ENCODE measurements around the gene LLGL2. TPM values are rescaled to one million over a fixed set of nuclear protein-coding genes. Genes with fewer than 3 reads are reported as not detected.

The LLGL2 gene
- total and polyA plus RNA-seq, 10 of the 15 experiments (the other 5 are each of a cell fraction or from before 2014, with no cell fraction given): 0.21 to 9.9 (median 4.5) TPM

GRCh38 chr17:75565618-75566017, 40.1 kb downstream of the LLGL2 start:
- H3K9ac ChIP-seq (ENCODE audit: control insufficient read depth, insufficient read depth, low read length): no peak overlapping the region
- no peaks in the 10 kb centered on the region for H3K9me3 ChIP-seq (replicated peaks; ENCODE audit: control insufficient read depth, insufficient read depth, low read length)
- H3K4me3 ChIP-seq: no peak overlapping the region
- DNase-seq (ENCODE audit: low read depth, low spot score): no peak
- no peak overlapping the region for H3K4me2 ChIP-seq (ENCODE audit: control insufficient read depth, insufficient read depth)
- no peaks in the 10 kb centered on the region for H3K79me2 ChIP-seq (ENCODE audit: control insufficient read depth, insufficient read depth, low read length)
- ChIA-PET CTCF (no interaction called here), POLR2A (interaction anchor here (0.6 kb wide), 1 partner anchor 123 kb away, joined by 5 read pairs; no protein-coding TSS in a partner anchor), RAD21 (ENCODE audit: unreplicated experiment) (interaction anchor here (0.5 kb wide), 1 partner anchor 186 kb away, joined by 3 read pairs; no protein-coding TSS in a partner anchor), SMC1A (ENCODE audit: uncharacterized antibody, unreplicated experiment) (no interaction called here)
- H3K27me3 ChIP-seq (replicated peaks in 1 of 2; ENCODE audit: control insufficient read depth in 2 of 2, insufficient read depth in 2 of 2, low read length in 1 of 2): no peaks in the 10 kb centered on the region
- in situ Hi-C loops (cut with MboI) (no loop called here), intact Hi-C loops (cut with micrococcal nuclease; ENCODE audit: unreplicated experiment) (no loop called here)
- no peak for ATAC-seq
- no peaks in the 10 kb centered on the region for H4K20me1 ChIP-seq (ENCODE audit: control insufficient read depth, insufficient read depth)
- no peak for FAIRE-seq
- H3K4me1 ChIP-seq (ENCODE audit: control insufficient read depth, insufficient read depth, low read length): peaks cover 10% of the 10 kb centered on the region
- 51% methylated on average over 6 of the region's 6 CpGs for WGBS (ENCODE audit: insufficient coverage, insufficient replicate concordance, low lambda C conversion rate, missing lambda C conversion rate)
- H2AFZ ChIP-seq (ENCODE audit: control insufficient read depth, low read depth, low read length): no peak overlapping the region
- TSS peak; percentile 55 for BruUV-seq (replicated peaks)
- H3K36me3 ChIP-seq (ENCODE audit: control insufficient read depth in 2 of 2, insufficient read depth in 2 of 2, low read length in 1 of 2): no peaks in the 10 kb centered on the region
- H3K27ac ChIP-seq (ENCODE audit: control insufficient read depth, insufficient read depth): no peak overlapping the region
- TF ChIP-seq HDGF (IDR thresholded peaks at IDR 0.05) (no peak), CHD2 (IDR thresholded peaks at IDR 0.05; ENCODE audit: borderline replicate concordance, low read depth, low read length) (no peak), MXI1 (IDR thresholded peaks at IDR 0.05; ENCODE audit: low read depth, low read length) (no peak), E2F8 (IDR thresholded peaks at IDR 0.05; ENCODE audit: low read depth, partially characterized antibody) (no peak), POLR2A (IDR thresholded peaks at IDR 0.05; ENCODE audit: low read depth, low read length) (no peak), ZBTB40 (IDR thresholded peaks at IDR 0.05; ENCODE audit: borderline replicate concordance) (no peak), CBFB (IDR thresholded peaks at IDR 0.05; ENCODE audit: low read depth) (no peak), HDAC2 (IDR thresholded peaks at IDR 0.05) (no peak), SIN3A (IDR thresholded peaks at IDR 0.05; ENCODE audit: low read depth, low read length) (no peak), STAT3 (IDR thresholded peaks at IDR 0.05; ENCODE audit: low read depth, low read length) (no peak), SMAD1 (IDR thresholded peaks at IDR 0.05; ENCODE audit: low read depth, partially characterized antibody) (no peak), ATF2 (IDR thresholded peaks at IDR 0.05; ENCODE audit: low read length) (no peak), FOS (IDR thresholded peaks at IDR 0.05; ENCODE audit: borderline replicate concordance, extremely low read depth, insufficient read length) (no peak)
- TF ChIP-seq, protein P1, sequence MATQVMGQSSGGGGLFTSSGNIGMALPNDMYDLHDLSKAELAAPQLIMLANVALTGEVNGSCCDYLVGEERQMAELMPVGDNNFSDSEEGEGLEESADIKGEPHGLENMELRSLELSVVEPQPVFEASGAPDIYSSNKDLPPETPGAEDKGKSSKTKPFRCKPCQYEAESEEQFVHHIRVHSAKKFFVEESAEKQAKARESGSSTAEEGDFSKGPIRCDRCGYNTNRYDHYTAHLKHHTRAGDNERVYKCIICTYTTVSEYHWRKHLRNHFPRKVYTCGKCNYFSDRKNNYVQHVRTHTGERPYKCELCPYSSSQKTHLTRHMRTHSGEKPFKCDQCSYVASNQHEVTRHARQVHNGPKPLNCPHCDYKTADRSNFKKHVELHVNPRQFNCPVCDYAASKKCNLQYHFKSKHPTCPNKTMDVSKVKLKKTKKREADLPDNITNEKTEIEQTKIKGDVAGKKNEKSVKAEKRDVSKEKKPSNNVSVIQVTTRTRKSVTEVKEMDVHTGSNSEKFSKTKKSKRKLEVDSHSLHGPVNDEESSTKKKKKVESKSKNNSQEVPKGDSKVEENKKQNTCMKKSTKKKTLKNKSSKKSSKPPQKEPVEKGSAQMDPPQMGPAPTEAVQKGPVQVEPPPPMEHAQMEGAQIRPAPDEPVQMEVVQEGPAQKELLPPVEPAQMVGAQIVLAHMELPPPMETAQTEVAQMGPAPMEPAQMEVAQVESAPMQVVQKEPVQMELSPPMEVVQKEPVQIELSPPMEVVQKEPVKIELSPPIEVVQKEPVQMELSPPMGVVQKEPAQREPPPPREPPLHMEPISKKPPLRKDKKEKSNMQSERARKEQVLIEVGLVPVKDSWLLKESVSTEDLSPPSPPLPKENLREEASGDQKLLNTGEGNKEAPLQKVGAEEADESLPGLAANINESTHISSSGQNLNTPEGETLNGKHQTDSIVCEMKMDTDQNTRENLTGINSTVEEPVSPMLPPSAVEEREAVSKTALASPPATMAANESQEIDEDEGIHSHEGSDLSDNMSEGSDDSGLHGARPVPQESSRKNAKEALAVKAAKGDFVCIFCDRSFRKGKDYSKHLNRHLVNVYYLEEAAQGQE (IDR thresholded peaks at IDR 0.05; ENCODE audit: low read depth, low read length): no peak
